ENCODE data around the gene CCDC83. TPM values are rescaled to one million over a fixed set of nuclear protein-coding genes. Genes with fewer than 3 reads are reported as not detected.

Gene CCDC83
- total RNA-seq, 1 experiment from 2014 or later, result not detected

- no peak overlapping the region for H3K27ac Mint-ChIP-seq
Measured at GRCh38 chr11:85949798-85950197, 94.6 kb downstream of the CCDC83 start.

More at GRCh38 chr11:85949798-85950197, 94.6 kb downstream of the CCDC83 start:
- H3K18ac ChIP-seq (ENCODE audit: insufficient read length, low read depth, low read length), result no peak overlapping the region
- H3K27ac ChIP-seq (ENCODE audit: insufficient read length, low read depth, low read length), result no peak overlapping the region
- H2BK12ac ChIP-seq (ENCODE audit: insufficient read length, low read depth, low read length), result no peak overlapping the region
- no peaks in the 10 kb centered on the region for H3K4me1 ChIP-seq (ENCODE audit: insufficient read depth, low read length)
- Mint-ChIP-seq H3K9me3 (peaks cover 0 to 7% of the 10 kb centered on the region in 2 experiments; a peak in 4 of 5 replicates), H3K27me3 (ENCODE audit: low read depth) (no peaks in the 10 kb centered on the region), H3K4me3 (no peak overlapping the region), H3K36me3 (ENCODE audit: insufficient read depth in 1 of 3, low read depth in 3 of 3) (peaks cover 10 to 23% (median 22%) of the 10 kb centered on the region in 3 experiments), H3K4me1 (no peaks in the 10 kb centered on the region)
- H2BK20ac ChIP-seq (ENCODE audit: low read depth, low read length, poor library complexity, severe bottlenecking), result no peak overlapping the region
- no peak overlapping the region for H3K4ac ChIP-seq (ENCODE audit: low read depth, low read length)
- H3T11ph ChIP-seq (ENCODE audit: low read length), result no peak overlapping the region
- no peak overlapping the region for H3K56ac ChIP-seq (ENCODE audit: insufficient read length, low read depth, low read length)
- H2BK5ac ChIP-seq (ENCODE audit: insufficient read length, low read length), result no peak overlapping the region
- H3K79me2 ChIP-seq (ENCODE audit: insufficient read depth, low read length), result no peaks in the 10 kb centered on the region
- H4K8ac ChIP-seq (replicated peaks; ENCODE audit: insufficient read length, low read depth, low read length), result no peak overlapping the region
- no peak overlapping the region for H3K14ac ChIP-seq (ENCODE audit: insufficient read depth, low read length)
- H2BK15ac ChIP-seq (ENCODE audit: low read depth, low read length), result no peak overlapping the region
- no peaks in the 10 kb centered on the region for H3K23me2 ChIP-seq (ENCODE audit: insufficient read length, low read depth, low read length, poor library complexity, severe bottlenecking)
- H4K20me1 ChIP-seq (ENCODE audit: control insufficient read depth, insufficient read depth, insufficient read length), result no peaks in the 10 kb centered on the region
- no peaks in the 10 kb centered on the region for H3K79me1 ChIP-seq (ENCODE audit: insufficient read depth, low read depth, low read length, poor library complexity, severe bottlenecking)
- DNase-seq, result no peak
- H4K5ac ChIP-seq (ENCODE audit: insufficient read length, low read depth, low read length), result no peak overlapping the region
- no peak overlapping the region for H2BK120ac ChIP-seq (ENCODE audit: low read depth, low read length, poor library complexity, severe bottlenecking)
- no peak overlapping the region for H2AFZ ChIP-seq (ENCODE audit: low read length)
- H4K91ac ChIP-seq (ENCODE audit: insufficient read length, low read depth, low read length), result no peak overlapping the region
- H2AK5ac ChIP-seq (ENCODE audit: insufficient read length, low read length), result no peak overlapping the region
- no peak overlapping the region for H3K9ac ChIP-seq (ENCODE audit: extremely low read depth, insufficient read length, low read length)
- TF ChIP-seq, protein P1, sequence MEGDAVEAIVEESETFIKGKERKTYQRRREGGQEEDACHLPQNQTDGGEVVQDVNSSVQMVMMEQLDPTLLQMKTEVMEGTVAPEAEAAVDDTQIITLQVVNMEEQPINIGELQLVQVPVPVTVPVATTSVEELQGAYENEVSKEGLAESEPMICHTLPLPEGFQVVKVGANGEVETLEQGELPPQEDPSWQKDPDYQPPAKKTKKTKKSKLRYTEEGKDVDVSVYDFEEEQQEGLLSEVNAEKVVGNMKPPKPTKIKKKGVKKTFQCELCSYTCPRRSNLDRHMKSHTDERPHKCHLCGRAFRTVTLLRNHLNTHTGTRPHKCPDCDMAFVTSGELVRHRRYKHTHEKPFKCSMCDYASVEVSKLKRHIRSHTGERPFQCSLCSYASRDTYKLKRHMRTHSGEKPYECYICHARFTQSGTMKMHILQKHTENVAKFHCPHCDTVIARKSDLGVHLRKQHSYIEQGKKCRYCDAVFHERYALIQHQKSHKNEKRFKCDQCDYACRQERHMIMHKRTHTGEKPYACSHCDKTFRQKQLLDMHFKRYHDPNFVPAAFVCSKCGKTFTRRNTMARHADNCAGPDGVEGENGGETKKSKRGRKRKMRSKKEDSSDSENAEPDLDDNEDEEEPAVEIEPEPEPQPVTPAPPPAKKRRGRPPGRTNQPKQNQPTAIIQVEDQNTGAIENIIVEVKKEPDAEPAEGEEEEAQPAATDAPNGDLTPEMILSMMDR (conservative IDR thresholded peaks at IDR 0.05), result no peak
- whole genome bisulfite sequencing (ENCODE audit: extremely low coverage, insufficient read length, low lambda C conversion rate), result no CpG with 5 or more reads among the region's 1 CpG
- H3K23ac ChIP-seq (ENCODE audit: insufficient read length, low read depth, low read length), result no peak overlapping the region
- no peak overlapping the region for H3K4me2 ChIP-seq (ENCODE audit: insufficient read depth, insufficient read length, low read length)
- no peaks in the 10 kb centered on the region for H3K9me3 ChIP-seq (ENCODE audit: control insufficient read depth, low read depth, low read length)
- no peaks in the 10 kb centered on the region for H3K27me3 ChIP-seq (ENCODE audit: insufficient read depth, low read length)

Data from H9 (cell line).